SK-N-SH (cell line): ENCODE results near the gene PECR.

Source experiments
- CHD2 ChIP-seq: fragments of 150-350 bp; IDR thresholded peaks from 2 replicates; pipeline ENCODE4 v1.6.1; 2018; ENCODE audit warnings: low read length; ENCODE audit not compliant: partially characterized antibody
- EP300 ChIP-seq, 2 experiments: IDR thresholded peaks; 2 replicates each; pipeline versions ENCODE4 v1.4.0 to v1.6.1; 2012; ENCODE audit warnings: borderline replicate concordance in 1 of 2, low read depth in 1 of 2, low read length in 1 of 2
- EZH2phosphoT487 ChIP-seq: fragments of 200-600 bp; sonication (generic); IDR thresholded peaks from 2 replicates; pipeline ENCODE4 v1.6.1; 2017; ENCODE audit warnings: low read depth, mixed run types, mild to moderate bottlenecking, antibody characterized with exemption, moderate library complexity, borderline replicate concordance
- TAF1 ChIP-seq: IDR thresholded peaks from 2 replicates; pipeline ENCODE4 v1.6.1; 2012; ENCODE audit warnings: low read depth, mild to moderate bottlenecking, low read length, moderate library complexity, borderline replicate concordance
- TF ChIP-seq, protein P1 (sequence below): fragments of 200-600 bp; sonication (generic); IDR thresholded peaks from 2 replicates; pipeline ENCODE4 v1.6.1; 2017; ENCODE audit warnings: antibody characterized with exemption, mild to moderate bottlenecking, moderate library complexity
- TF ChIP-seq, protein P2 (sequence below): IDR thresholded peaks from 2 replicates; pipeline ENCODE4 v1.4.0; 2012; ENCODE audit warnings: low read depth, borderline replicate concordance
- TF ChIP-seq, protein P3 (sequence below): IDR thresholded peaks from 2 replicates; pipeline ENCODE4 v1.6.1; 2012; ENCODE audit warnings: mild to moderate bottlenecking, low read depth, low read length, moderate library complexity

DNA sequence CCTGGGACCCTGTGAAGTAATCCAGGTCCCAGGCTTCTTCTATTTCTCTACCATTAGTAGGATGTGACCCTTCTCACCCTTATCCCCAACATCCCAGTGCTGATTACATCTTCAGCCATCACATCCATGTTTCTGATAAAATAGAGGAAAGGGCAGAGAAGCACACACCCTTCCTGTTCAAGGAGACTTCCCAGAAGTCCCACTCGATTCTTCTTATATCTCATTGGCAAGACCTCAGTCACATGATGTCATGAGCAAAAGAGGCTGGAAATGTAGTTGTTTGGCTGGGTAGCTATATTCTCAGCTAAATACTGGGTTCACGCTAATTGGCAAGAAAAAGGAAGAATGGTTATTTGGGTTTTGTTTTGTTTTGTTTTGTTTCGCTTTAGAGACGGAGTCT lies 19.5 kb upstream of the PECR start:
- TF ChIP-seq, protein P1, sequence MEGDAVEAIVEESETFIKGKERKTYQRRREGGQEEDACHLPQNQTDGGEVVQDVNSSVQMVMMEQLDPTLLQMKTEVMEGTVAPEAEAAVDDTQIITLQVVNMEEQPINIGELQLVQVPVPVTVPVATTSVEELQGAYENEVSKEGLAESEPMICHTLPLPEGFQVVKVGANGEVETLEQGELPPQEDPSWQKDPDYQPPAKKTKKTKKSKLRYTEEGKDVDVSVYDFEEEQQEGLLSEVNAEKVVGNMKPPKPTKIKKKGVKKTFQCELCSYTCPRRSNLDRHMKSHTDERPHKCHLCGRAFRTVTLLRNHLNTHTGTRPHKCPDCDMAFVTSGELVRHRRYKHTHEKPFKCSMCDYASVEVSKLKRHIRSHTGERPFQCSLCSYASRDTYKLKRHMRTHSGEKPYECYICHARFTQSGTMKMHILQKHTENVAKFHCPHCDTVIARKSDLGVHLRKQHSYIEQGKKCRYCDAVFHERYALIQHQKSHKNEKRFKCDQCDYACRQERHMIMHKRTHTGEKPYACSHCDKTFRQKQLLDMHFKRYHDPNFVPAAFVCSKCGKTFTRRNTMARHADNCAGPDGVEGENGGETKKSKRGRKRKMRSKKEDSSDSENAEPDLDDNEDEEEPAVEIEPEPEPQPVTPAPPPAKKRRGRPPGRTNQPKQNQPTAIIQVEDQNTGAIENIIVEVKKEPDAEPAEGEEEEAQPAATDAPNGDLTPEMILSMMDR: no peak
- TF ChIP-seq EZH2phosphoT487 (no peak), TAF1 (no peak), EP300 (IDR thresholded peaks at IDR 0.05; ENCODE audit: borderline replicate concordance in 1 of 2, low read depth in 1 of 2, low read length in 1 of 2) (no peak), CHD2 (no peak)
- TF ChIP-seq, protein P2, sequence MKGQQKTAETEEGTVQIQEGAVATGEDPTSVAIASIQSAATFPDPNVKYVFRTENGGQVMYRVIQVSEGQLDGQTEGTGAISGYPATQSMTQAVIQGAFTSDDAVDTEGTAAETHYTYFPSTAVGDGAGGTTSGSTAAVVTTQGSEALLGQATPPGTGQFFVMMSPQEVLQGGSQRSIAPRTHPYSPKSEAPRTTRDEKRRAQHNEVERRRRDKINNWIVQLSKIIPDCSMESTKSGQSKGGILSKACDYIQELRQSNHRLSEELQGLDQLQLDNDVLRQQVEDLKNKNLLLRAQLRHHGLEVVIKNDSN: no peak
- TF ChIP-seq, protein P3, sequence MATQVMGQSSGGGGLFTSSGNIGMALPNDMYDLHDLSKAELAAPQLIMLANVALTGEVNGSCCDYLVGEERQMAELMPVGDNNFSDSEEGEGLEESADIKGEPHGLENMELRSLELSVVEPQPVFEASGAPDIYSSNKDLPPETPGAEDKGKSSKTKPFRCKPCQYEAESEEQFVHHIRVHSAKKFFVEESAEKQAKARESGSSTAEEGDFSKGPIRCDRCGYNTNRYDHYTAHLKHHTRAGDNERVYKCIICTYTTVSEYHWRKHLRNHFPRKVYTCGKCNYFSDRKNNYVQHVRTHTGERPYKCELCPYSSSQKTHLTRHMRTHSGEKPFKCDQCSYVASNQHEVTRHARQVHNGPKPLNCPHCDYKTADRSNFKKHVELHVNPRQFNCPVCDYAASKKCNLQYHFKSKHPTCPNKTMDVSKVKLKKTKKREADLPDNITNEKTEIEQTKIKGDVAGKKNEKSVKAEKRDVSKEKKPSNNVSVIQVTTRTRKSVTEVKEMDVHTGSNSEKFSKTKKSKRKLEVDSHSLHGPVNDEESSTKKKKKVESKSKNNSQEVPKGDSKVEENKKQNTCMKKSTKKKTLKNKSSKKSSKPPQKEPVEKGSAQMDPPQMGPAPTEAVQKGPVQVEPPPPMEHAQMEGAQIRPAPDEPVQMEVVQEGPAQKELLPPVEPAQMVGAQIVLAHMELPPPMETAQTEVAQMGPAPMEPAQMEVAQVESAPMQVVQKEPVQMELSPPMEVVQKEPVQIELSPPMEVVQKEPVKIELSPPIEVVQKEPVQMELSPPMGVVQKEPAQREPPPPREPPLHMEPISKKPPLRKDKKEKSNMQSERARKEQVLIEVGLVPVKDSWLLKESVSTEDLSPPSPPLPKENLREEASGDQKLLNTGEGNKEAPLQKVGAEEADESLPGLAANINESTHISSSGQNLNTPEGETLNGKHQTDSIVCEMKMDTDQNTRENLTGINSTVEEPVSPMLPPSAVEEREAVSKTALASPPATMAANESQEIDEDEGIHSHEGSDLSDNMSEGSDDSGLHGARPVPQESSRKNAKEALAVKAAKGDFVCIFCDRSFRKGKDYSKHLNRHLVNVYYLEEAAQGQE: no peak
